IPS-20b (cell line): ENCODE data around the gene IP6K1.

Experiments
- H3K27ac ChIP-seq: one replicate; pipeline ENCODE4 v1.5.1; 2013; ENCODE audit warnings: low read length
- H3K27me3 ChIP-seq: 2 replicates; pipeline ENCODE4 v1.6.1; 2013; ENCODE audit warnings: mild to moderate bottlenecking, low read length, inconsistent platforms; ENCODE audit not compliant: insufficient read depth
- H3K36me3 ChIP-seq: 2 replicates; pipeline ENCODE4 v1.6.1; 2013; ENCODE audit warnings: low read depth, mild to moderate bottlenecking, inconsistent platforms, low read length, moderate library complexity; ENCODE audit not compliant: insufficient read depth
- H3K4me1 ChIP-seq: 2 replicates; pipeline ENCODE4 v1.6.1; 2013; ENCODE audit warnings: mild to moderate bottlenecking, control low read depth, inconsistent platforms, low read length, moderate library complexity; ENCODE audit not compliant: insufficient read depth
- H3K4me3 ChIP-seq: 2 replicates; pipeline ENCODE4 v1.5.1; 2013; ENCODE audit warnings: mild to moderate bottlenecking, low read length, inconsistent platforms
- H3K9ac ChIP-seq: 2 replicates; pipeline ENCODE4 v1.6.1; 2013; ENCODE audit warnings: low read depth, mild to moderate bottlenecking, inconsistent platforms, low read length, moderate library complexity
- H3K9me3 ChIP-seq: 2 replicates; pipeline ENCODE4 v1.6.1; 2013; ENCODE audit warnings: mild to moderate bottlenecking, low read depth, low read length, inconsistent platforms; ENCODE audit not compliant: insufficient read depth

The IP6K1 gene

GRCh38 chr3:49727924-49728361 lies 58.4 kb downstream of the IP6K1 start:
- no peak overlapping the region for H3K9ac ChIP-seq
- H3K4me1 ChIP-seq: peaks cover 4% of the 10 kb centered on the region; the same call in 1 of the 2 replicates
- H3K9me3 ChIP-seq: no peaks in the 10 kb centered on the region
- no peak overlapping the region for H3K4me3 ChIP-seq
- H3K27me3 ChIP-seq: no peaks in the 10 kb centered on the region
- no peak overlapping the region for H3K27ac ChIP-seq
- peaks cover 57% of the 10 kb centered on the region for H3K36me3 ChIP-seq

GRCh38 chr3:49727154-49727923 lies 59.0 kb downstream of the IP6K1 start:
- peaks cover 6% of the 10 kb centered on the region; the same call in 1 of the 2 replicates for H3K4me1 ChIP-seq
- no peak overlapping the region for H3K9ac ChIP-seq
- no peaks in the 10 kb centered on the region for H3K27me3 ChIP-seq
- no peak overlapping the region for H3K4me3 ChIP-seq
- no peak overlapping the region for H3K27ac ChIP-seq
- H3K9me3 ChIP-seq: no peaks in the 10 kb centered on the region
- H3K36me3 ChIP-seq: peaks cover 56% of the 10 kb centered on the region

GRCh38 chr3:49725906-49726681 lies 60.2 kb downstream of the IP6K1 start:
- H3K27me3 ChIP-seq: no peaks in the 10 kb centered on the region
- H3K9me3 ChIP-seq: no peaks in the 10 kb centered on the region
- H3K4me1 ChIP-seq: peaks cover 6% of the 10 kb centered on the region; the same call in 1 of the 2 replicates
- H3K9ac ChIP-seq: no peak overlapping the region
- no peak overlapping the region for H3K27ac ChIP-seq
- H3K36me3 ChIP-seq: peaks cover 56% of the 10 kb centered on the region
- H3K4me3 ChIP-seq: no peak overlapping the region

GRCh38 chr3:49724586-49724985 lies 61.8 kb downstream of the IP6K1 start:
- Histone ChIP-seq H3K36me3 (peaks cover 52% of the 10 kb centered on the region), H3K9ac (peak overlapping the region; percentile 94), H3K4me3 (peak overlapping the region; percentile 99), H3K27me3 (no peaks in the 10 kb centered on the region), H3K27ac (peak overlapping the region; percentile 79), H3K9me3 (no peaks in the 10 kb centered on the region), H3K4me1 (peaks cover 6% of the 10 kb centered on the region; the same call in 1 of the 2 replicates)

- Histone ChIP-seq H3K9ac (peak within 1 kb of the TSS; percentile 95), H3K9me3 (no peaks in the 10 kb centered on the region), H3K4me1 (peaks cover 6% of the 10 kb centered on the region; the same call in 1 of the 2 replicates), H3K27me3 (no peaks in the 10 kb centered on the region), H3K4me3 (peak within 1 kb of the TSS; percentile 99), H3K36me3 (peaks cover 52% of the 10 kb centered on the region), H3K27ac (peak within 1 kb of the TSS; percentile 79)
Measured at GRCh38 chr3:49723628-49724551, 62.5 kb downstream of the IP6K1 start, which contains the start of gene GMPPB. Gene GMPPB (minus strand): TSS chr3:49723951. CDS start chr3:49723726, 225 bp downstream.

- Histone ChIP-seq H3K4me3 (peak overlapping the region; percentile 99), H3K27ac (no peak overlapping the region), H3K4me1 (peaks cover 6% of the 10 kb centered on the region; the same call in 1 of the 2 replicates), H3K36me3 (peaks cover 52% of the 10 kb centered on the region), H3K27me3 (no peaks in the 10 kb centered on the region), H3K9me3 (no peaks in the 10 kb centered on the region), H3K9ac (peak overlapping the region; percentile 95)
Measured at GRCh38 chr3:49723296-49723627, 63.1 kb downstream of the IP6K1 start.

- Histone ChIP-seq H3K4me1 (peaks cover 6% of the 10 kb centered on the region; the same call in 1 of the 2 replicates), H3K4me3 (peak overlapping the region; percentile 99), H3K27me3 (no peaks in the 10 kb centered on the region), H3K9me3 (no peaks in the 10 kb centered on the region), H3K27ac (no peak overlapping the region), H3K9ac (peak overlapping the region; percentile 95; the same call in 1 of the 2 replicates), H3K36me3 (peaks cover 48% of the 10 kb centered on the region)
Measured at GRCh38 chr3:49722896-49723295, 63.4 kb downstream of the IP6K1 start.

GRCh38 chr3:49721896-49722781 lies 64.2 kb downstream of the IP6K1 start:
- Histone ChIP-seq H3K4me1 (peaks cover 6% of the 10 kb centered on the region; the same call in 1 of the 2 replicates), H3K27me3 (no peaks in the 10 kb centered on the region), H3K36me3 (peaks cover 40% of the 10 kb centered on the region), H3K9me3 (no peaks in the 10 kb centered on the region), H3K4me3 (peak overlapping the region; percentile 99; the same call in 1 of the 2 replicates), H3K27ac (no peak overlapping the region), H3K9ac (no peak overlapping the region)

- no peaks in the 10 kb centered on the region for H3K9me3 ChIP-seq
- no peak overlapping the region for H3K4me3 ChIP-seq
- peaks cover 34% of the 10 kb centered on the region for H3K36me3 ChIP-seq
- peaks cover 6% of the 10 kb centered on the region; the same call in 1 of the 2 replicates for H3K4me1 ChIP-seq
- no peak overlapping the region for H3K9ac ChIP-seq
- H3K27ac ChIP-seq: no peak overlapping the region
- H3K27me3 ChIP-seq: no peaks in the 10 kb centered on the region
Measured at GRCh38 chr3:49721596-49721895, 64.8 kb downstream of the IP6K1 start.

- Histone ChIP-seq H3K4me3 (no peak overlapping the region), H3K36me3 (peaks cover 32% of the 10 kb centered on the region), H3K27ac (no peak overlapping the region), H3K4me1 (peaks cover 6% of the 10 kb centered on the region; the same call in 1 of the 2 replicates), H3K9me3 (no peaks in the 10 kb centered on the region), H3K9ac (no peak overlapping the region), H3K27me3 (no peaks in the 10 kb centered on the region)
Measured at GRCh38 chr3:49720855-49721595, 65.3 kb downstream of the IP6K1 start.
